Measurements from ENCODE around the gene STAB1.

STAB1 gene

DNA sequence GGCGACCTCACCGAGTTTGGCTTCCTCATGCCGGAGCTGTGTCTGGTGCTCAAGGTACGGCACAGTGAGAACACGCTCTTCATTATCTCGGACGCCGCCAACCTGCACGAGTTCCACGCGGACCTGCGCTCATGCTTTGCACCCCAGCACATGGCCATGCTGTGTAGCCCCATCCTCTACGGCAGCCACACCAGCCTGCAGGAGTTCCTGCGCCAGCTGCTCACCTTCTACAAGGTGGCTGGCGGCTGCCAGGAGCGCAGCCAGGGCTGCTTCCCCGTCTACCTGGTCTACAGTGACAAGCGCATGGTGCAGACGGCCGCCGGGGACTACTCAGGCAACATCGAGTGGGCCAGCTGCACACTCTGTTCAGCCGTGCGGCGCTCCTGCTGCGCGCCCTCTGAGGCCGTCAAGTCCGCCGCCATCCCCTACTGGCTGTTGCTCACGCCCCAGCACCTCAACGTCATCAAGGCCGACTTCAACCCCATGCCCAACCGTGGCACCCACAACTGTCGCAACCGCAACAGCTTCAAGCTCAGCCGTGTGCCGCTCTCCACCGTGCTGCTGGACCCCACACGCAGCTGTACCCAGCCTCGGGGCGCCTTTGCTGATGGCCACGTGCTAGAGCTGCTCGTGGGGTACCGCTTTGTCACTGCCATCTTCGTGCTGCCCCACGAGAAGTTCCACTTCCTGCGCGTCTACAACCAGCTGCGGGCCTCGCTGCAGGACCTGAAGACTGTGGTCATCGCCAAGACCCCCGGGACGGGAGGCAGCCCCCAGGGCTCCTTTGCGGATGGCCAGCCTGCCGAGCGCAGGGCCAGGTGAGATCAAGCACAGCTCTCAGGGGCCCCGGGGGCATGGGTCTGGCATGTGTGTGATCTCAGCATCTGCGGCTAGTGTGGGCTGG is 7.1 kb upstream of the STAB1 start:
- TF ChIP-seq, protein P1, sequence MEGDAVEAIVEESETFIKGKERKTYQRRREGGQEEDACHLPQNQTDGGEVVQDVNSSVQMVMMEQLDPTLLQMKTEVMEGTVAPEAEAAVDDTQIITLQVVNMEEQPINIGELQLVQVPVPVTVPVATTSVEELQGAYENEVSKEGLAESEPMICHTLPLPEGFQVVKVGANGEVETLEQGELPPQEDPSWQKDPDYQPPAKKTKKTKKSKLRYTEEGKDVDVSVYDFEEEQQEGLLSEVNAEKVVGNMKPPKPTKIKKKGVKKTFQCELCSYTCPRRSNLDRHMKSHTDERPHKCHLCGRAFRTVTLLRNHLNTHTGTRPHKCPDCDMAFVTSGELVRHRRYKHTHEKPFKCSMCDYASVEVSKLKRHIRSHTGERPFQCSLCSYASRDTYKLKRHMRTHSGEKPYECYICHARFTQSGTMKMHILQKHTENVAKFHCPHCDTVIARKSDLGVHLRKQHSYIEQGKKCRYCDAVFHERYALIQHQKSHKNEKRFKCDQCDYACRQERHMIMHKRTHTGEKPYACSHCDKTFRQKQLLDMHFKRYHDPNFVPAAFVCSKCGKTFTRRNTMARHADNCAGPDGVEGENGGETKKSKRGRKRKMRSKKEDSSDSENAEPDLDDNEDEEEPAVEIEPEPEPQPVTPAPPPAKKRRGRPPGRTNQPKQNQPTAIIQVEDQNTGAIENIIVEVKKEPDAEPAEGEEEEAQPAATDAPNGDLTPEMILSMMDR (IDR thresholded peaks at IDR 0.05; ENCODE audit: control insufficient read depth, extremely low read depth, insufficient read depth): no peak
- DNase-seq (ENCODE audit: low read depth): no peak
- no peak overlapping the region for H3K4me3 ChIP-seq (ENCODE audit: low read depth, low read length)

DNA sequence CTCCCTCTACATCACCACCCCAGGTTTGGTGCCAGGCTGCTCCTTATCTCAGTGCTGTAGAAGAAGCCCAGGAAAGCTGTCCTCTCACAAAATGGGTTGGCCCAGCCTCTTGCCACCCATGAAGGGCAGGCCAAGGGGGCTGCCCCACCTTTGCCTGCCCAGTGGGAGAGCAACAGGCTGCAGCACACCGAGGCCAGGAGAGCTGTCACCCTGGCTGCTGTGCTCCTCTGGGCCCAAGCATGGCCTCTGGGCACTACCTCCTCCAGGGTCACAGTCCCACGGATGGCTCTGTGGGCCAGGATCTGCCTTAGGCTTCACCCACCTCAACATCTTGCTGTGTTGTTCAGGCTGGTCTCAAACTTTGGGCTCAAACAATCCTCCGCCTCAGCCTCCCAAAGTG is 6.4 kb upstream of the STAB1 start:
- DNase-seq (ENCODE audit: low read depth): no peak
- TF ChIP-seq, protein P1 (IDR thresholded peaks at IDR 0.05; ENCODE audit: control insufficient read depth, extremely low read depth, insufficient read depth): no peak
- no peak overlapping the region for H3K4me3 ChIP-seq (ENCODE audit: low read depth, low read length)

DNA sequence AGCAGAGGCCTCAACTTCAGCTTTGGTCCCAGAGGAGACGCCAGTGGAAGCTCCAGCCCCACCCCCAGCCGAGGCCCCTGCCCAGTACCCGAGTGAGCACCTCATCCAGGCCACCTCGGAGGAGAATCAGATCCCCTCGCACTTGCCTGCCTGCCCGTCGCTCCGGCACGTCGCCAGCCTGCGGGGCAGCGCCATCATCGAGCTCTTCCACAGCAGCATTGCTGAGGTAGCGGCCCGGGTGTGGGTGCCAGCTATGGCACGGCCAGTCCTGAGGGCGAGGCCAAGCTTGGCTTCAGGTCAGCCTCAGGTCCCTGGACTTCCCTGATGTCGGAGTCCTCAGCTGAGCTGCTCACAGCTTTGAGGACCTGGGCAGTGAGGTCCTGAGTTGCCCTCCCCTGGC is 5.7 kb upstream of the STAB1 start:
- TF ChIP-seq, protein P1 (IDR thresholded peaks at IDR 0.05; ENCODE audit: control insufficient read depth, extremely low read depth, insufficient read depth): no peak
- H3K4me3 ChIP-seq (ENCODE audit: low read depth, low read length): no peak overlapping the region
- no peak for DNase-seq (ENCODE audit: low read depth)

DNA sequence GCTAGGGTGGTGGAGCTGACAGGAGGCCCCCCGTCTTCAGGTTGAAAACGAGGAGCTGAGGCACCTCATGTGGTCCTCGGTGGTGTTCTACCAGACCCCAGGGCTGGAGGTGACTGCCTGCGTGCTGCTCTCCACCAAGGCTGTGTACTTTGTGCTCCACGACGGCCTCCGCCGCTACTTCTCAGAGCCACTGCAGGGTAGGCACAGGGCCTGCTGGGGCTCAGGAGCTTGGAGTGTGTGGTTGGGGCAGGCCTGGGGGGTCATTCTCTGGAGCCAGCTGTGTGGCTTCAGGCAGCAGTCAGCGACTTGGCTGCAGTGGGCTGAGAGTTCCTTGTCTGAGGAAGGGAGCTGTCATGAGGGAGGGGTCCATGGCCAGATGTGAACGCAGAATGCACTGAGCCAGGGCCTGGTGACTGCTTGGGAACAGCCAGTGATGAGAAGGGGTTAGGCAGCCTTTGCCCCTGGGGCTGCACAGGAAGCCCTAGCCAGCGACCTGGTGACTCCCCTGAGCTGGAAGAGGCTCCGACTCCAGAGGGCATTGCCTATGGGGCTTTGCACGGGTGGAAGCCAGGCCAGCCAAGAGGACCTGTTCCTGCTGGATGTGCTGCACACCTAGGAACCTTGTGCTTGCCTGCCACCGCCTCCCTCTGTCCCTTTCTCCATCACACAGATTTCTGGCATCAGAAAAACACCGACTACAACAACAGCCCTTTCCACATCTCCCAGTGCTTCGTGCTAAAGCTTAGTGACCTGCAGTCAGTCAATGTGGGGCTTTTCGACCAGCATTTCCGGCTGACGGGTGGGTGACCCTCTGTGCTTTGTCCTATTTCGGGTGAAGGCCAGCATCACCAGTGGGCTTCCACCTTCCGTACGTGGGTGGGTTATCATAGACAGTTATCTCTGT is 4.9 kb upstream of the STAB1 start:
- no peak overlapping the region for H3K4me3 ChIP-seq (ENCODE audit: low read depth, low read length)
- no peak for DNase-seq (ENCODE audit: low read depth)
- TF ChIP-seq, protein P1 (IDR thresholded peaks at IDR 0.05; ENCODE audit: control insufficient read depth, extremely low read depth, insufficient read depth): no peak

DNA sequence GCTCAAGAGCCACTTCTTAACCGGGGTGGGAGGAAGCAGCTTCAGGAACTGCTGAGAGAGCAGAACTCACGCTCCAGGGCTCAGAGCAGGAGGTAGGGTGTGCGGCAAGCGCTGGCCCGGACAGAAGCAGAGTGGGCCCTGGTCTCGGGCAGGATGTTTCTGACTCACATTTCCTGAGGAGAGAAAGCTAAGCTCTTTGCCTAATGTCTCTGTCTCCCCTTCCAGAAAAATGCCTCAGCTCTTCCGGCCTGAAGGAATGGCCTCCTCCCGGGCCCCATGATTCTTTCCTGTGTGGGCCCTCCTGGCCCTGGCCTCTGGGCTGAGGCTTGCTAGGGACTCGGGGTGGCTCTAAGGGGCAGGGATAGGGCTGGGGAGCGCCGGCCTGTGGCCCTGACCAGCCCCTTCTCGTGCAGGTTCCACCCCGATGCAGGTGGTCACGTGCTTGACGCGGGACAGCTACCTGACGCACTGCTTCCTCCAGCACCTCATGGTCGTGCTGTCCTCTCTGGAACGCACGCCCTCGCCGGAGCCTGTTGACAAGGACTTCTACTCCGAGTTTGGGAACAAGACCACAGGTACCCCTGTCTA is 4.1 kb upstream of the STAB1 start:
- TF ChIP-seq, protein P1 (IDR thresholded peaks at IDR 0.05; ENCODE audit: control insufficient read depth, extremely low read depth, insufficient read depth): no peak
- H3K4me3 ChIP-seq (ENCODE audit: low read depth, low read length): no peak overlapping the region
- DNase-seq (ENCODE audit: low read depth): no peak

DNA sequence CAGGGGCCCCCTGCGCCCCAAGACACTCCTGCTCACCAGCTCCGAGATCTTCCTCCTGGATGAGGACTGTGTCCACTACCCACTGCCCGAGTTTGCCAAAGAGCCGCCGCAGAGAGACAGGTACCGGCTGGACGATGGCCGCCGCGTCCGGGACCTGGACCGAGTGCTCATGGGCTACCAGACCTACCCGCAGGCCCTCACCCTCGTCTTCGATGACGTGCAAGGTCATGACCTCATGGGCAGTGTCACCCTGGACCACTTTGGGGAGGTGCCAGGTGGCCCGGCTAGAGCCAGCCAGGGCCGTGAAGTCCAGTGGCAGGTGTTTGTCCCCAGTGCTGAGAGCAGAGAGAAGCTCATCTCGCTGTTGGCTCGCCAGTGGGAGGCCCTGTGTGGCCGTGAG is 3.1 kb upstream of the STAB1 start:
- no peak overlapping the region for H3K4me3 ChIP-seq (ENCODE audit: low read depth, low read length)
- DNase-seq (ENCODE audit: low read depth): no peak
- TF ChIP-seq, protein P1 (IDR thresholded peaks at IDR 0.05; ENCODE audit: control insufficient read depth, extremely low read depth, insufficient read depth): no peak
